Breast epithelium (tissue), 4 donors: Measurements from ENCODE around the gene TGFBRAP1. TPM values are rescaled to one million over a fixed set of nuclear protein-coding genes. Genes with fewer than 3 reads are reported as not detected.
A peak's percentile ranks its signal among the peaks of the same experiment; 100 is the strongest.

Experiments
- DNase-seq, 2 donors: peaks; one replicate each; pipeline ENCODE4 v3.0.0-alpha.2; 2019; ENCODE audit warnings: low spot score in 2 of 2
- H3K27ac ChIP-seq, 2 donors: fragments of 200-600 bp; sonication (generic) in 1 of 2; one replicate each; pipeline ENCODE4 v1.5.1; 2016 to 2019; ENCODE audit warnings: mild to moderate bottlenecking in 1 of 2
- H3K27me3 ChIP-seq, 2 donors: fragments of 200-600 bp; sonication (generic) in 1 of 2; one replicate each; pipeline versions ENCODE4 v1.5.1 to v1.6.0; 2017 to 2019; ENCODE audit warnings: control low read depth in 1 of 2, mild to moderate bottlenecking in 1 of 2
- H3K36me3 ChIP-seq: fragments of 200-600 bp; one replicate; pipeline ENCODE4 v1.5.1; 2019
- H3K4me1 ChIP-seq, 2 donors: fragments of 200-600 bp; sonication (generic); one replicate each; pipeline ENCODE4 v1.5.1; 2016 to 2019; ENCODE audit warnings: control low read depth in 1 of 2
- H3K4me3 ChIP-seq, 3 donors: fragments of 200-600 bp; sonication (generic); 1 replicate in 2 of 3; 2 replicates in 1 of 3; pipeline ENCODE4 v1.5.1; 2016 to 2019; ENCODE audit warnings: mild to moderate bottlenecking in 3 of 3, moderate library complexity in 2 of 3
- H3K9me3 ChIP-seq, 2 donors: fragments of 200-600 bp; sonication (generic) in 1 of 2; one replicate each; pipeline ENCODE4 v1.5.1; 2016 to 2019; ENCODE audit warnings: control low read depth in 1 of 2
- POLR2A ChIP-seq: fragments of 450-650 bp; IDR thresholded peaks from one replicate; pipeline ENCODE4 v1.6.1; 2016; ENCODE audit warnings: antibody characterized with exemption, mild to moderate bottlenecking, moderate library complexity
- POLR2AphosphoS5 ChIP-seq, 3 donors: sonication (generic); formaldehyde crosslinking; IDR thresholded peaks; one replicate each; pipeline ENCODE4 v1.6.1; 2017; ENCODE audit warnings: antibody characterized with exemption in 3 of 3
- intact Hi-C: fragments of 100-400 bp; cut with DNase I; formaldehyde crosslinking; loops from one replicate; pipeline ENCODE4 v1.15.1; 2023; ENCODE audit warnings: low total_unique reads
- total RNA-seq, 3 donors: library from RNA; depleted of rRNA; stranded (reverse); fragments of >200 nt; gene quantifications; one replicate each; pipeline ENCODE4 v1.1.0, GENCODE V29; 2016
- TF ChIP-seq, protein P1 (sequence below), 3 donors: fragments of 450-650 bp; IDR thresholded peaks; one replicate each; pipeline ENCODE4 v1.5.1; 2016 to 2017; ENCODE audit warnings: antibody characterized with exemption in 3 of 3, mild to moderate bottlenecking in 3 of 3, moderate library complexity in 3 of 3

Gene TGFBRAP1
- total RNA-seq, 3 donors from 2014 or later, result 24.6 to 29.8 (median 28.5) TPM

DNA sequence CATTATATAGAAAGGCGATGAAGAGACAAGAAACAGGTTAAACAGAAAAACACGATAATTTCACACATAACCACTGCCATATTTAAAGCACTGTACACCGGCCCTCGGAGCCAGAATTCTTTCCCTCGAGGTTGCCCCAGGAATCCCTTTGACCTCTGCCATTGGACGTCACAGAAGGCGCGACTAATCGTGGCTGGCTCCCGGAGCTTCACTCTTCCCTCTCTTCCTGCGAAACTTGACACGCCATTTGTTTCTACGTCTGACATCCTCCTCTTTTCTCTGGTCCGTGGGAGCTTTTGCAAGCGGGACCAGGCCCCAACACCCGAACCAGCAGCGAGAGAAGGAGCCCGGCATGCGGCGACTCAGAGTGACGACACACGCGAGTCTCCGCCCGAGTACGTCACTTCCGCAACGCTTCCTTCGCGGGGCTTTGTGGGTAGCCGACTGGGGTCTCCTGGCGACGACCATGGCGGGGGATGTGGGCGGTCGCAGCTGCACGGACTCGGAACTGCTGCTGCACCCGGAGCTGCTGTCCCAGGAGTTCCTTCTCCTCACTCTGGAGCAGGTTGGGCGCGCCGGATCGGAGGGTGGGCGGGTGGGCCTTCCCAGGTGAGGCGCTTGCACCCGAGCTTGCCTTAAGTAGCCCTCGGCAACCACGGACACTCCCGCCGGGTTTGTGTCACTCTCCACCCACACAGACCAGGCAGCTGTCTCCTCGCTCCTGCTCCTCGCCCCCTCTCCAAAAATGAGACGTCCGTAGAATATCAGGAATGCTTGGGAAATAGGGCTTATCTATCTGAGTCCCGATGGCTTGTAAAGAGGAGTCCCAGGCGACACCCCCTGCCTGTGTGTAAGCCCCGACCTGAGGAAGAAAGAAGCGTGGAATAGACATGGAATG lies 7.8 kb upstream of the TGFBRAP1 start, which contains the start of gene C2orf49:
Gene C2orf49, plus strand, starts transcription at position 419 of the 898 bp plus-strand sequence. Its CDS starts 48 bp downstream, at position 467.
- no peaks in the 10 kb centered on the region for H3K36me3 ChIP-seq
- H3K9me3 ChIP-seq, result no peaks in the 10 kb centered on the region
- intact Hi-C loops, result no loop called here
- TF ChIP-seq POLR2AphosphoS5 (IDR thresholded peaks at IDR 0.05), result peak; percentile 80 to 86 (median 86)
- TF ChIP-seq, protein P1, sequence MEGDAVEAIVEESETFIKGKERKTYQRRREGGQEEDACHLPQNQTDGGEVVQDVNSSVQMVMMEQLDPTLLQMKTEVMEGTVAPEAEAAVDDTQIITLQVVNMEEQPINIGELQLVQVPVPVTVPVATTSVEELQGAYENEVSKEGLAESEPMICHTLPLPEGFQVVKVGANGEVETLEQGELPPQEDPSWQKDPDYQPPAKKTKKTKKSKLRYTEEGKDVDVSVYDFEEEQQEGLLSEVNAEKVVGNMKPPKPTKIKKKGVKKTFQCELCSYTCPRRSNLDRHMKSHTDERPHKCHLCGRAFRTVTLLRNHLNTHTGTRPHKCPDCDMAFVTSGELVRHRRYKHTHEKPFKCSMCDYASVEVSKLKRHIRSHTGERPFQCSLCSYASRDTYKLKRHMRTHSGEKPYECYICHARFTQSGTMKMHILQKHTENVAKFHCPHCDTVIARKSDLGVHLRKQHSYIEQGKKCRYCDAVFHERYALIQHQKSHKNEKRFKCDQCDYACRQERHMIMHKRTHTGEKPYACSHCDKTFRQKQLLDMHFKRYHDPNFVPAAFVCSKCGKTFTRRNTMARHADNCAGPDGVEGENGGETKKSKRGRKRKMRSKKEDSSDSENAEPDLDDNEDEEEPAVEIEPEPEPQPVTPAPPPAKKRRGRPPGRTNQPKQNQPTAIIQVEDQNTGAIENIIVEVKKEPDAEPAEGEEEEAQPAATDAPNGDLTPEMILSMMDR (IDR thresholded peaks at IDR 0.05), result no peak
- no peaks in the 10 kb centered on the region for H3K27me3 ChIP-seq
- peak within 1 kb of the TSS; percentile 95 to 96 for H3K27ac ChIP-seq
- H3K4me1 ChIP-seq, result peaks cover 0 to 25% of the 10 kb centered on the region in 2 donors
- peak within 1 kb of the TSS; percentile 86 to 92 (median 91) for H3K4me3 ChIP-seq
- DNase-seq, result peak; percentile 80 to 87

DNA sequence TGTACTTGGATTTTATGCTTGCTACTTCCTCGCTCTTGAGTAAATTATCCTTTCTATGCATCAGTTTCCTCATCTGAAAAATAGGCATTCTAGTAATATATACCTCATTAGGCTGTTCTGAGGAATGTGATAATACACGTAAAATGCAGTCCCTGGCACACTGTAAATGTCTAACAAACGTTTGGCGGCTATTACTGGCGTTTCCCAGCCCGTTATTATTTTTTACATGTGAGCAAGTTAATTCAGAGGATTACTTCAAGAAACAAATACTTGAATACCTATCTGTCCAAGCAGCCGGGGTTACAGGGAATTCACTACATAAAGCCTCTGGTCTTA lies 7.2 kb upstream of the TGFBRAP1 start:
- H3K9me3 ChIP-seq, result no peaks in the 10 kb centered on the region
- peak overlapping the region; percentile 86 to 92 (median 91) for H3K4me3 ChIP-seq
- no peaks in the 10 kb centered on the region for H3K36me3 ChIP-seq
- peaks cover 0 to 25% of the 10 kb centered on the region in 2 donors for H3K4me1 ChIP-seq
- TF ChIP-seq, protein P1 (IDR thresholded peaks at IDR 0.05), result no peak
- TF ChIP-seq POLR2AphosphoS5 (IDR thresholded peaks at IDR 0.05) (no peak), POLR2A (no peak)
- no peak for DNase-seq
- intact Hi-C loops, result no loop called here
- H3K27me3 ChIP-seq, result no peaks in the 10 kb centered on the region
- peak overlapping the region; percentile 95 to 96 for H3K27ac ChIP-seq

- H3K9me3 ChIP-seq, result no peaks in the 10 kb centered on the region
- no peak overlapping the region for H3K4me3 ChIP-seq
- H3K36me3 ChIP-seq, result no peaks in the 10 kb centered on the region
- intact Hi-C loops, result no loop called here
- no peak for TF ChIP-seq POLR2AphosphoS5 (IDR thresholded peaks at IDR 0.05)
- TF ChIP-seq POLR2A, result no peak
- TF ChIP-seq, protein P1 (IDR thresholded peaks at IDR 0.05), result no peak
- no peak for DNase-seq
- no peak overlapping the region for H3K27ac ChIP-seq
- no peaks in the 10 kb centered on the region for H3K27me3 ChIP-seq
- H3K4me1 ChIP-seq, result peaks cover 0 to 25% of the 10 kb centered on the region in 2 donors
These were observed 5.9 kb upstream of the TGFBRAP1 start for GRCh38 chr2:105335469-105335868.

DNA sequence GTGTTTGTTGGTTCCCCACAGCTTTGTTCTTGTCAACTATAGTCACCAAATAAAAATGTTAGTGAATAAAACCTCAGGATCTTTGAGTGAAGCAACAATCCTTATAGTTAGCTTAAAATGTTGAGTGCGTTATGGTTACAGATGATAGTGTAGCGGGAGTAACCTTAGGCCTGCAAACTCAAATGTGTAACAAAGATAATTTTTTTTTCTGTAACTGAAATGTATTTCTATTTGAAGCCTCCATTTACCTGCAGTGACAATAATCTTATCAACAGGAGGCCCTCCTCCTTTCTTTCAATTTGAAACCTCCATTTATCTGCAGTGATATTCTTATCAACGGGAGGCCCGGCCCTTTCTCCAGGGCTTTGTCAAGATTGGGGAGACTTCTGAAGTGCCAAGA lies 4.7 kb upstream of the TGFBRAP1 start:
- peaks cover 0 to 22% of the 10 kb centered on the region in 2 donors for H3K4me1 ChIP-seq
- H3K9me3 ChIP-seq, result no peaks in the 10 kb centered on the region
- no peak for DNase-seq
- no peak overlapping the region for H3K27ac ChIP-seq
- TF ChIP-seq POLR2AphosphoS5 (IDR thresholded peaks at IDR 0.05) (no peak), POLR2A (no peak)
- TF ChIP-seq, protein P1 (IDR thresholded peaks at IDR 0.05), result no peak
- intact Hi-C loops, result no loop called here
- H3K27me3 ChIP-seq, result no peaks in the 10 kb centered on the region
- no peaks in the 10 kb centered on the region for H3K36me3 ChIP-seq
- no peak overlapping the region for H3K4me3 ChIP-seq

DNA sequence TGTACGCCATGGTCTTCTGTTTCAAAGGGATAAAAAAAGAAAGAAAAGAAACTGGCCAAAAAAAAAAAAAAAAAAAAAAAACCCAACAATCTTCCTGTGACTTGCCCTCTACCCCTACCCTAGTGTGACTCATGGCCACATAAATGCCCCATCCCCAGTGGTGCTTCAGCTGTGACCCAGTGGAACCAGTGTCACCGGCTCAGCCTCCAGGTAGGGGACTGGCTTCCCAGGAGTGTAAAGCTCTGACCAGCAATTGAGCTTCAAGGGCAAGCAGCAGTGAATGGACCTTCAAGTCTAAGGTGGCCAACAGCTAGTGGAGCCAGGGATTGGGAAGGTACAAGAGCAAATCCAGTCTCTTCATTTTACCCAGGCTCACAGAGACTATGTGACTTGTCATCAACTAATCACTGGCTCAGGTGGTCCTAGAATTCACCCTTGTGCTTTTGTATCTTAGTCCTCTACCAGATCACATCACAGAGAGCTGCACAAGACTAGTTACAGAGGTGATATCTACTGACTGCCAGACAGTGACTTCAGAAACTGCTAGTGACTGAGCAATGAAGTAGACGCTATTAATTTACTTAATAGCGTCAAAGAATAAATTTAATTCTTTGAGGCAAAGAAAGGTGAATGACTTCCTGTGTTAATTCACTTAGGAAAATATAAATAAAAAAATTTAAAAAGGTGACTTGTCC lies 1.3 kb upstream of the TGFBRAP1 start:
- intact Hi-C loops, result no loop called here
- Histone ChIP-seq H3K4me3 (no peak overlapping the region), H3K9me3 (no peaks in the 10 kb centered on the region), H3K4me1 (peaks cover 0 to 6% of the 10 kb centered on the region in 2 donors), H3K36me3 (no peaks in the 10 kb centered on the region), H3K27me3 (no peaks in the 10 kb centered on the region), H3K27ac (no peak overlapping the region)
- TF ChIP-seq, protein P1 (IDR thresholded peaks at IDR 0.05), result no peak
- TF ChIP-seq POLR2AphosphoS5 (IDR thresholded peaks at IDR 0.05) (no peak), POLR2A (no peak)
- no peak for DNase-seq
